HG02973 (cell line): ENCODE data around the gene EMC8.
"Not testable (repeated sequence)": the region's sequence is repeated elsewhere in the genome, so short reads cannot be mapped to it uniquely, and the experiment has no call there.

Experiments
- ATAC-seq: cut with Tn5 transposase; IDR thresholded peaks from one replicate; pipeline ENCODE4 v1.9.1; 2021; ENCODE audit warnings: moderate library complexity; ENCODE audit not compliant: unreplicated experiment

The EMC8 gene

DNA sequence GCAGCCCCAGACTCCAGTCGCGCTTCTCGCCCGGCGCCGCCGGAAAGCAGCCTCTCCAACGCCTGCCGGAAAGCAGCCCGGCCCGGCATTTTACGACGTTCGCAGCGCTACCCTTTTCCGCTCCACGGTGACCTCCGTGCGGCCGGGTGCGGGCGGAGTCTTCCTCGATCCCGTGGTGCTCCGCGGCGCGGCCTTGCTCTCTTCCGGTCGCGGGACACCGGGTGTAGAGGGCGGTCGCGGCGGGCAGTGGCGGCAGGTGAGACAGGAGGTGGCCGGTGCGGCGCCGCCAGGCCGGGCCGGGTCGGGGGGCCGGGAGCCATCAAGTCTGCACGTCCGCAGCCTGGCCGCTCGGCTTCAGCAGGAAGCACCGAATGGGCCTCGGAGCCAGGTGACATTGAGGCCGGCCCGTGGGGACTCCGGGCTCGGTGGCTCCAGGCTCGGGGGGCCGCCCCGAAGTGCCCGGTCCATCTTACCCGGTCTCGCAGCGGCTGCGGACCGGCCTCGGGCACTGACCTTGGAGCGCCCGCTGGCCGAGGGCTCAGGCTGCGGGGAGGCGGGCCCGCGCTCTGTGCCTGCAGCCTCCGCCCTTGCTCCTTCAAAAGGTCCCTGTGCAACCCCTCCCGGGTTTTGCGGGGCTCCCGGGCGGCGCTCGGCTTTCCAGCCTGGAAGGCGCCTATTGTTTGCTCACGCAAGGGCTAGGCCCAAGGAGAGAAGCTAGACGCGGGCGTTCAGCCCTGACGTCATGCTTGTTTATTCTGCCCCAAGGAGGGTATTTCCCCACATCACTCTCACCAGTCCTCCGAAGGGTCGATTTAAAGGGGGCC is at the start of gene EMC8, which contains the start of gene COX4I1:
Gene EMC8, minus strand, starts transcription at position 48 of the 824 bp plus-strand sequence. CDS start 249 bp downstream, outside the sequence.
Gene COX4I1, plus strand, starts transcription at position 199 of the 824 bp plus-strand sequence. CDS start 1,511 bp downstream, outside the sequence.
- ATAC-seq: peak; percentile 74

- no peak for ATAC-seq
Observed at GRCh38 chr16:85848986-85849385, 49.6 kb upstream of the EMC8 start.

DNA sequence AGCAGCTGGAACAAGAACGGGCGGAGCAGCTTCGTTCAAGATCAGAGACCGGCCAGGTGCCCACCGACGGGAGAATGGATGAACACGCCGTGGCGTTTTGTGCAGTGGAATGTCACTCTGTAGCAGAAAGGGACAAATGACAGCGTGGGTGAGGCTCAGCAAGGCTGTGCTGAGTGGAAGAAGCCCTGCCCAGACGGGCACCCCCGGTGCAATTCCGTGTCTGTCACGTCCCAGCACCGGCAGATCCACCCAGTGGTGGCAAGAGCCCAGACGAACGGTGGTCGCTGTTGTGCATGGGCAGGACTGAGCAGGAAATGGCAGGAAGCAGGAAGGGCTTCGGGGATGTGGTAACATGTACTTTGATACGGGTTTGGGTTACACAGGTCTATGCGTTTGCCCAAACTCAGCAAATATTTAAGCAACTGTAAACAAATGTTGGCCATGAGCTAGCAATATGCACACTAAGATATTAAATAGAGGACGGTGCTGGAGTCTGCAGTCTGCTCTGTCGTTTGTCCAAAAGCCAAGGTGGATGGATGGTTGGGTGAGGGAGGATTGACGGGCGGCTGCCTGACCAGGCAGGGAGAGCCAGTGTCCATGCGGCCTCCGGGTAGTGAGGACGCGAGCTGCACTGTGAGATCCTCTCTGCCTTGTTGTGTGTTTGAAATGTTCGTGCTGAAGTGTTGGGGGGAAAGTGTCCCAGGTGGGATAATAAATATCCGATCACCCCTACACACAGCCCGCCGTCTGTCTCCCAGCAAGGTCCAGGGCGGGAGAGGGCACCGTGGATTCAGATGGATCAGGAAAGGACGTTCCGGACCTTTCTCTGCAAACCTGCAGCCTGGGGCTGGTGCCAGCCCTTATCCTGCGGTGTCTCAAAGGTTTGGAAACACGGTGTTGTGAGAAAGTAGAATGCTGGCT is 48.6 kb upstream of the EMC8 start:
- ATAC-seq: no peak

DNA sequence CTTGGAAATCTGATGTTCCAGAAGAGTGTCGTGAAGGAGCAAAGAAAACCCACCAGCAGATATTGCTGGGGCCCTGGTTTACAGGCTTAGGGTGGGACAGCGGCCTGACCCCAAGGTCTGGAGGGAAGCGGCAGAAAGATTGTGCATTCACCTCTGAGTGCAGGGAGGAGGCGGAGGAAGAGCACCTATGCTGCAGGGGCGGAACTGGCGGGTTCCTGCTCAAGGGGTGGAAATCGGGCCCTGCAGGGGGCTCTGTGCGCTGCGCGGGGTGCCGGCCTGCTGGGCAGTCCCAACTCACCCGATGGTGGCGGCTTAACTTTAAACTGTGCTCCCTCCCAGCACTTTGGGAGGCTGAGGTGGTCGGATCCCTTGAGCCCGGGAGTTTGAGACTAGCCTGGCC is 47.7 kb upstream of the EMC8 start:
- no peak for ATAC-seq

DNA sequence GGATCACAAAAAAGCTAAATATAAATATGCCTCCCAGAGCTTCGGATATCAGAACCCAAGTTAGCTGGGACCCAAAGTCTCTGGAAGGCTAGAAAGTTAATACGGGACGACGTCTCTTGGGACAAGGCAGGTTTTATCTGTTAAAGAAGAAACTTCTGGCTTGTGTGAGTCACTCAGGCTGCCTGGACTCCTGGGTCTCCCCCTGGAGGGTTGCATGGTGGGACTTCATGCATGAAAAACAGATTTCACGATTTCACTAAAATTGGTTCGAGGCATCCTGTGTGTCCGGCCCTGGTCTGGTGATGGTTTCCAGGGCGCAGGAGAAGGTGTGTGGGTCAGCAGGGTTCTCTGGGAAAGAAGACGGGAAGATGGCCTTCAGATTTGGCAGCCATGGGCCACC is 47.1 kb upstream of the EMC8 start:
- no peak for ATAC-seq

DNA sequence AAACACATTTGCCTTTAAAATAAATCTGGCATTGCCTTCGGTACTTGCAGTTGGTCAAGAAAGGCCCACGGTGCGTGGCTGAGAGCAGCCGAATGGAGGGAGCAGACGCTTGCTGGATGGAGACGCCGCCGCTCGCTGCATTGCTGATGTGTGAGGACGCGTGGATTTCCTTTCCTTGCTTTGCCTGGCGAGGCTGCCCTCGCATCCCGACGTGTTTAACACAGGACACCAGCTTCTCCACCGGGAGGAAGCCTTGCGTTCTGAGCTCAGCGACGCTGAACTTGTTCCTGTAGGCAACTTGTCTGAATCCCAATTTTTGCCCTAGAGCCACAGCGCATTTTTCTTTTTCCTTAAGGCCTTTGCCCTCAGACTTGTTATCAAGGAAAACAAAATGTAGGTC is 45.9 kb upstream of the EMC8 start:
- no peak for ATAC-seq

- no peak for ATAC-seq
Observed at GRCh38 chr16:85844786-85845185, 45.4 kb upstream of the EMC8 start.

- no peak for ATAC-seq
Observed at GRCh38 chr16:85844169-85844481, 44.8 kb upstream of the EMC8 start.

DNA sequence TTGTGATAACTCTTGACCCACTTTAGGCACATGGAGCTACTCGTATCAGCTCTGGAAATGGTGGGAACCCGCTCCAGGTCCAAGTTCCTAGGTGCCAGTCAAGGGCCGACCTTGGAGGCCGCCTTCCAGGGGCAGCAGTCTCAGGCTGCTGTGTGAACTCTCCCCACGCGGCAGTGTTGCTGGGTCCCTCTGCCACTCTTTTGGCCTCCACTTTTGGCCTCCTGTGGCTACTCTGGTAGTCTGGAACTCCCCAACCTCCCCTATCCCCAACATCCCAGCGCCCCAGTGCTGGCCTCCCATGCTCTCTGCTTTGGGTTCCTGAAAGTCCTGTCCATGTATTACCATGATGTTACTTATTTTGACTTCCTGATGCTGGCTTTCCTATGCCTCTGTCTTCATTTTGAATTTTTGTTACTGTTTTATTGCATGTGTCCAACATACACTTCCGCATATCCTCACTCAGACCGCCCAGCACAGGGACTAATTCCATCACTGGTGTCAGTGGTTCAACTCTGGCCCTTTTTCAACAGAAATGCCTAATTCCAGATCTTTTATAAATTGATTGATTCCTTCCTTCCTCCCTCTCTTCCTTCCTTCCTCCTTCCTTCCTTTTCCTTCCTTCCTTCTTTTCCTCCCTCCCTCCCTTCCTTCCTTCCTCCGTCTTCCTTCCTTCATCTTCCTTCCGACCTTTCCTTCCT is 44.3 kb upstream of the EMC8 start:
- ATAC-seq: no peak

DNA sequence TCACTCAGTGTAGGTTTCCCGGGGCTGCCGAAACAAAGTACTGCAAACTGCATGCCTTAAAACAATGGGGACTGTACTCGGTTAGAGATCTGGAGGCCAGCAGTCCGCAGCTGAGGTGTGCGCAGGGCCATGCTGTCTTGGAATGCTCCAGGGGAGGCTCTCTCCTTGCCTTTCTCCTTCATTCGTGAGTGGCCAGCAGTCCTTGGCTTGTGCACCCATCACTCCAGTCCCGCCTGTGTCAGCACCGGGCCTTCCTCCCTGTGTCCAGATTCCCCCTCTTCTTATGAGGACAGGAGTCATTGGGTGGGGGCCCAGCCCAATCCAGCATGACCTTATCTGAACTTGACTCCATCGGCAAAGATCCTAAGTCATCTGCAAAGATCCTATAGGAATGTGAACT is 43.5 kb upstream of the EMC8 start:
- no peak for ATAC-seq

DNA sequence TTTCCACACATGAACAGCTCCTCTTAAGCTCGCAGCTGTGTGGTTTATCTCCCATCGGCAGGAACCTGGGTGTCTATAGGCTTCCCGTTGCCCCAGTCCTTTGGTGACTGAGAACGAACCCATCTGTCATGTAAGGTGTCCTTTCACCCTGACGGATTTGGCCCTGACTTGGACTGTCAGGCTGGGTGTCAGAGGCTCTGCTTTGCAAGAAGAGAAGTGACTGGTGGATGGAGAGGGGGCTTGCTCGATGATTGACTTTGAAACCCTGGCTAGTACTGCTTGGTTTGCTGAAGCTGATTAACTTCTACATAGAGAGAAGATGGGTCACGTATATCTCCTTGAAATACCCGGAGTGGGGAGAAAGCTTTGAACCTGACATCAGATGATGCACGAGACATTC is 43.1 kb upstream of the EMC8 start:
- ATAC-seq: no peak

DNA sequence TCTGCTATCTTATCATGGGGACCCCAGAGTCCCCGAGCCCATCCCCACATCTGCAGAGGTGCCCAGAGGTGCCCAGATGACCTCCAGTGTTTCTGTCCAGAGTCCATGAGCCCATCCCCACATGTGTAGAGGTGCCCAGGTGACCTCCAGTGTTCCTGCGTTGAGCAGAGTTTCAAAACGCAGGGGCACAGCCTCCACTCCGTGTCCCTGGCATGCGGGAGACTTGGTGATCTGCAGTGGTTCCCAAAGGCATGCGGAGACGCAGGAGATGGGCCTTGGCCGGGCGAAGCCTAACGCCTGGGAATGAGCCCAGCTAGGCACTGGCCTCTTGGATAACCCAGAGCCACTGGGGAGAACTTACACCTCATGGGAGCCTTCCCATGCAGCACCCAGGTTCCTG is 41.5 kb upstream of the EMC8 start:
- no peak for ATAC-seq

- ATAC-seq: no peak
Observed at GRCh38 chr16:85840395-85840794, 41.1 kb upstream of the EMC8 start.

DNA sequence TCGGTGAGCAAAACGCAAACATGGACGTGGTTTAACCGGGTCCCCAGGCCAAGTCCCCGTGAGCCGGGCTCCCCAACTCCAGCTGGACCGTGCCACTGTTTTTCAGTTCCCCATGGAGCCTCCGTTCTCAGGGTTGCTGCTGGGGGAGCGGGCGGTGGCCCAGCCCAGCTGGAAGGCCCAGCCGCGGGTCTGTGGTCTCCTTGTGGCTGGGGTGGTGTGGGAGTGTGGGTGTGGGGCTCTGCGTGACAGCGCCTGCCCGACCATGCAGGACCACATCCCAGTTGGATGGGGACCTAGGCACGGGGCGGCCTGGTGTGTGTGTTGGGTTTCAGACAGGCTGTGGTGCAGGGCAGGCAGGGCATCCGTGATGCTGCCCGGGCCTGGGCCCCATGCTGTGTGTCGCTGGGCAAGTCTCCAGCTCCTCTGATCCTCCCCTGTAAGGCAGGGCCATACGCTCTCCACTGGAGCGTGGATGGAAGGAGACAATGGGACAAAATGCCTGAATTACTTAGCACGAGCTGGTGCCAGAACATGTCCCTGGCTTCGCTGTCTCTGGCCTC is 40.4 kb upstream of the EMC8 start:
- no peak for ATAC-seq

- no peak for ATAC-seq
Observed at GRCh38 chr16:85838876-85839585, 39.7 kb upstream of the EMC8 start.

- ATAC-seq: no peak
Observed at GRCh38 chr16:85838381-85838780, 39.0 kb upstream of the EMC8 start.

DNA sequence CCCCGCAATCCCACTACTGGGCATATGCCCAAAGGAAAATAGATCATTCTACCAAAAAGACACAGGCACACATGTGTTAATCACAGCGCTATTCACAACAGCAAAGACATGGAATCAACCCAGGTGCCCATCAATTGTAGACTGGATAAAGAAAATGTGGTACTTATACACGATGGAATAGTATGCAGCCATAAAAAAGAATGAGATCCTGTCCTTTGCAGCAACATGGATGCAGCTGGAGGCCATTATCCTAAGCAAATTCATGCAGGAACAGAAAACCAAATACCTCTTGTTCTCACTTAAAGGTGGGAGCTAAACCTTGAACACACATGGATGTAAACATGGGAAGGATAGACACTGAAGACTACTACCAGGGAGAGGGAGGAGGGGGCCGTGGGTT is 38.3 kb upstream of the EMC8 start:
- not testable (repeated sequence) for ATAC-seq

GRCh38 chr16:85836706-85837582 is 37.6 kb upstream of the EMC8 start:
- ATAC-seq: no peak

GRCh38 chr16:85835956-85836705 is 36.8 kb upstream of the EMC8 start:
- no peak for ATAC-seq
